Cardiac muscle cell (in vitro differentiated cells and primary cell): ENCODE data around the gene FKBP15. TPM values are rescaled to one million over a fixed set of nuclear protein-coding genes. Genes with fewer than 3 reads are reported as not detected.

Experiments used
- DNase-seq, 2 donors: peaks; one replicate each; pipeline versions ENCODE4 v3.0.0 to v3.0.0-alpha.2; 2010 to 2017; ENCODE audit warnings: low read depth in 1 of 2, low spot score in 1 of 2
- H3K27ac ChIP-seq: fragments of 200-600 bp; sonication (generic); 2 replicates; pipeline ENCODE4 v1.5.1; 2016
- H3K27me3 ChIP-seq: fragments of 200-600 bp; sonication (generic); 2 replicates; pipeline ENCODE4 v1.6.0; 2016; ENCODE audit warnings: control low read depth
- H3K36me3 ChIP-seq: fragments of 200-600 bp; sonication (generic); 2 replicates; pipeline ENCODE4 v1.5.1; 2016; ENCODE audit warnings: control low read depth
- H3K4me1 ChIP-seq: fragments of 200-600 bp; sonication (generic); 2 replicates; pipeline ENCODE4 v1.8.1; 2017; ENCODE audit warnings: low read depth, mild to moderate bottlenecking, mixed run types
- H3K4me3 ChIP-seq: fragments of 200-600 bp; sonication (generic); 2 replicates; pipeline ENCODE4 v1.5.1; 2016; ENCODE audit warnings: mild to moderate bottlenecking
- H3K9me3 ChIP-seq: fragments of 200-600 bp; sonication (generic); 2 replicates; pipeline ENCODE4 v1.5.1; 2017; ENCODE audit warnings: low read depth, mild to moderate bottlenecking, control low read depth
- polyA plus RNA-seq: library from polyadenylated mRNA; unstranded; fragments of >200 nt; fragmentation: Nextera tagmentation; extraction: Ambion mirVana; gene quantifications from 2 replicates; pipeline ENCODE4 v1.2.1, GENCODE V29; 2016
- total RNA-seq: library from RNA; depleted of rRNA; stranded (reverse); fragments of >200 nt; gene quantifications from 2 replicates; pipeline ENCODE4 v1.2.3, GENCODE V29; 2016
- TF ChIP-seq, protein P1 (sequence below): IDR thresholded peaks from 2 replicates; pipeline ENCODE4 v1.5.1; 2012; ENCODE audit warnings: low read depth, mild to moderate bottlenecking, low read length

Gene FKBP15
- total and polyA plus RNA-seq, 2 experiments from 2014 or later: 10.9 to 20.6 TPM

GRCh38 chr9:113231701-113232100 is 10.6 kb upstream of the FKBP15 start:
- no peak overlapping the region for H3K27ac ChIP-seq
- TF ChIP-seq, protein P1, sequence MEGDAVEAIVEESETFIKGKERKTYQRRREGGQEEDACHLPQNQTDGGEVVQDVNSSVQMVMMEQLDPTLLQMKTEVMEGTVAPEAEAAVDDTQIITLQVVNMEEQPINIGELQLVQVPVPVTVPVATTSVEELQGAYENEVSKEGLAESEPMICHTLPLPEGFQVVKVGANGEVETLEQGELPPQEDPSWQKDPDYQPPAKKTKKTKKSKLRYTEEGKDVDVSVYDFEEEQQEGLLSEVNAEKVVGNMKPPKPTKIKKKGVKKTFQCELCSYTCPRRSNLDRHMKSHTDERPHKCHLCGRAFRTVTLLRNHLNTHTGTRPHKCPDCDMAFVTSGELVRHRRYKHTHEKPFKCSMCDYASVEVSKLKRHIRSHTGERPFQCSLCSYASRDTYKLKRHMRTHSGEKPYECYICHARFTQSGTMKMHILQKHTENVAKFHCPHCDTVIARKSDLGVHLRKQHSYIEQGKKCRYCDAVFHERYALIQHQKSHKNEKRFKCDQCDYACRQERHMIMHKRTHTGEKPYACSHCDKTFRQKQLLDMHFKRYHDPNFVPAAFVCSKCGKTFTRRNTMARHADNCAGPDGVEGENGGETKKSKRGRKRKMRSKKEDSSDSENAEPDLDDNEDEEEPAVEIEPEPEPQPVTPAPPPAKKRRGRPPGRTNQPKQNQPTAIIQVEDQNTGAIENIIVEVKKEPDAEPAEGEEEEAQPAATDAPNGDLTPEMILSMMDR: no peak
- no peak for DNase-seq
- H3K9me3 ChIP-seq: no peaks in the 10 kb centered on the region
- no peaks in the 10 kb centered on the region for H3K27me3 ChIP-seq
- H3K4me1 ChIP-seq: peaks cover 5% of the 10 kb centered on the region
- H3K4me3 ChIP-seq: no peak overlapping the region
- H3K36me3 ChIP-seq: peaks cover 4% of the 10 kb centered on the region

GRCh38 chr9:113228130-113228665 is 7.1 kb upstream of the FKBP15 start:
- TF ChIP-seq, protein P1: no peak
- H3K4me3 ChIP-seq: no peak overlapping the region
- H3K9me3 ChIP-seq: no peaks in the 10 kb centered on the region
- no peak for DNase-seq
- no peak overlapping the region for H3K27ac ChIP-seq
- peaks cover 4% of the 10 kb centered on the region for H3K36me3 ChIP-seq
- H3K4me1 ChIP-seq: peaks cover 14% of the 10 kb centered on the region
- H3K27me3 ChIP-seq: no peaks in the 10 kb centered on the region

DNA sequence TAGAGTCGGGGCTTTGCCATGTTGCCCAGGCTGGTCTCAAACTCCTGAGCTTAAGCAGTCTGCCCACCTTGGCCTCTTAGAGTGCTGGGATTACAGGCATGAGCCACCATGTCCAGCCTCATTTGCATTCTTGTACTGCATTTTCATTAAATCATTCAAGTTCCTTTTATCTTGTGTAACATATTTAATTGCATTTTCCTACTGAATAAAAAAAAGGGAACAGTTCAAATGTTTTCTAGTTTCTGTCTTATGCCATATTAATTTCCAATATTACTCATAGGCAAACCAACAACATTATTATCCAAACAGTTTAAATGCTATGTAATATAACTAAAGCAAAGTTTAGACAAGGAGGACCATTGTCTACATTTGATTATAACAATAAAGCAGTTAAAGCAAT is 6.4 kb upstream of the FKBP15 start:
- TF ChIP-seq, protein P1: no peak
- peaks cover 4% of the 10 kb centered on the region for H3K36me3 ChIP-seq

DNA sequence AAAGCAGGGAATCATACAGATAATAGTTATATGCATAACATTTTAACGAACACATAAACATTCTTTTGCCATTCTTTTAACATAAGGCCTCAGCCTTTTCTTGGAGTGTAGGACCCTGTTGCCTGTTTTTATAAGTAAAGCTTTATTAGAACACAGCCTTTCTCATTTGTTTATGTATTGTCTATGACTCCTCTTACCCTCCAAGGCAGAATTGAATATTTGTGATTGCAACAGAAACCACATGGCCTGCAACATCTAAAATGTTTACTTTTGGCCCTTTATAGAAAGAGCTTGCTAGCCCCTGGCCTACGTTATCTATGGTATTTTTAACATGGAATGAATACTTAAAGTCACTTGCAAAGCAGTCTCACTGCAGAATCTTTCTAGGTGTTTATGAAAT is 2.9 kb upstream of the FKBP15 start:
- TF ChIP-seq, protein P1: no peak
- DNase-seq: peak in 1 of 2 donors; percentile 67
- H3K27ac ChIP-seq: peak overlapping the region; percentile 70
- no peaks in the 10 kb centered on the region for H3K9me3 ChIP-seq
- no peaks in the 10 kb centered on the region for H3K36me3 ChIP-seq
- H3K4me1 ChIP-seq: peaks cover 26% of the 10 kb centered on the region
- H3K27me3 ChIP-seq: no peaks in the 10 kb centered on the region
- H3K4me3 ChIP-seq: no peak overlapping the region

More for the DNA sequence above, 6.4 kb upstream of the FKBP15 start:
- no peaks in the 10 kb centered on the region for H3K27me3 ChIP-seq
- no peak overlapping the region for H3K4me3 ChIP-seq
- no peak for DNase-seq
- H3K27ac ChIP-seq: no peak overlapping the region
- H3K9me3 ChIP-seq: no peaks in the 10 kb centered on the region
- peaks cover 18% of the 10 kb centered on the region for H3K4me1 ChIP-seq

DNA sequence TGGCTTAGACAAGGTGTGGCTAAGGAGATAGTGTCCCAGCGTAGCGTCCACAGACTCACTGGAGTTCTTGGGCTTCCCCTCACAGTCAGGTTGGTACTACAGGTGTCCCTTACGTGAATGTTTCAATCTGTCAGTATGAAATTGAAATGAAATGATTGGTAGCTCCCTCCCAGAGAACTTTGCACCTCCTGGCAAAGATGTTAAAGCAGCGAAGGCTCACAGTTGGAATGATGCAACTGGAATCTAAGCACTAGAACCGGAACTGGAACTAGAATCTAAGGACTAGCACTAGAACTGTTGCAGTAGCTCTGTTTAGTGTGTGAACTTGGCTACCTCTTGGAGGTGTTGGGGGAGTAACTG is 1.4 kb upstream of the FKBP15 start:
- H3K36me3 ChIP-seq: no peaks in the 10 kb centered on the region
- no peaks in the 10 kb centered on the region for H3K9me3 ChIP-seq
- peak; percentile 1 to 51 for DNase-seq
- no peaks in the 10 kb centered on the region for H3K27me3 ChIP-seq
- TF ChIP-seq, protein P1: no peak
- peak overlapping the region; percentile 52 for H3K4me3 ChIP-seq
- peaks cover 26% of the 10 kb centered on the region for H3K4me1 ChIP-seq
- peak overlapping the region; percentile 55 for H3K27ac ChIP-seq
